GM18520 (cell line): Measurements from ENCODE around the gene STEAP4.
"Not testable (repeated sequence)": the region's sequence is repeated elsewhere in the genome, so short reads cannot be mapped to it uniquely, and the experiment has no call there.

Experiments
- ATAC-seq: cut with Tn5 transposase; IDR thresholded peaks from one replicate; pipeline ENCODE4 v1.9.1; 2021; ENCODE audit not compliant: unreplicated experiment

The STEAP4 gene

DNA sequence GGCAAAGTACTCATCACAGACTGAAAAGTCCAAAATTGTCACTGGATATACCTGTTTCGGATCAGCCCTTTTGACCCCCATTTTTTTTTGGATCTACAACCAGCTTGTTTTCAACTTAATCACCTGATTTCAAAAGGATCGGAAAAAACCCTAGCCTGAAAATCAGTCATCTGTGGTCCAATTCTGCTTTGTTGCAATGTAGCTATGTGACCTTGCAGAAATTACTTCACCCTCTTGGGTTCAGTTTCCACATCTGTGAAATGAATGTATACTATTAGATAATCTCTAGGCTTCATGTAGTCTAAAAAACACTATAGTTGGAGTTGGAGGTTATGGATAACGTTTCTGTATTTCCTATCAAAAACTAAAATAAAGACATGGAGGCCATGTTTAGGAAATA lies 37.1 kb downstream of the STEAP4 start:
- ATAC-seq: no peak

DNA sequence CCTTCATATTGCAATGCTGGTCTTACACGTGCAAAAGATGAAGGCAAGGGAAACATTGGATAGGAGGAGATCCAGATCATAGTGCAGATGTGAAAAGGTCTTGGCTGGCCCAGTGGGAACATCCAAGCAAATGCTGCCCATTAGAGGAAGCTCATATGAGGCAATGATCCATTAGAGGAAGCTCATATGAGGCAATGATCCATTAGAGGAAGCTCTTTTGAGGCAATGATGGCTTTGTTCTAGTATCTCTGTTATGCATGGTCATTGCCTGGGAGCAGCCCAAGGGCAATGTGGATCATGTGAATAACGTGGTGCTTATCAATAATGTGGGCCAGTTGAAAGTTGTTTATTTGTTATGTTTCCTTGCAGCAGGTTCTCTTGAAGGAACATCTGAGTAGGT lies 37.8 kb downstream of the STEAP4 start:
- no peak for ATAC-seq

DNA sequence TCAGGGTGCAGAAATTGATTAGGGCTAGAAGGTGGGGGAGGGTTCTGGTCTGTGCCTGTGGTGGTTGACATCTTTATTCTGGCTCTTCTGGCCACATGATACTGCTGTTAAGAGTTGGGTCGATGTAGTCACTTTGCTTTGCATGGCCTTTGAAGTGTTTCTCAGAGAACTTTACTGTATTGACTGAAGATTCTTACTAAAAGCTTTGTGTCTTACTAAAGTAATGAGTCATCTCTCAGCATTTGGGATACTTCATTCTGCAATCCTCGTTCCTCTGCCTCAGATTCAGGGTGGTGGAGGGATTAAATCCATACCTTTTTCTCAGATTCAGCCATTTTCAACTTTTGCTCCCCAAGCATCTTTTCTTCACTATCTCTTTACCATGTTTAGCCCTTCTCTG lies 38.6 kb downstream of the STEAP4 start:
- no peak for ATAC-seq

DNA sequence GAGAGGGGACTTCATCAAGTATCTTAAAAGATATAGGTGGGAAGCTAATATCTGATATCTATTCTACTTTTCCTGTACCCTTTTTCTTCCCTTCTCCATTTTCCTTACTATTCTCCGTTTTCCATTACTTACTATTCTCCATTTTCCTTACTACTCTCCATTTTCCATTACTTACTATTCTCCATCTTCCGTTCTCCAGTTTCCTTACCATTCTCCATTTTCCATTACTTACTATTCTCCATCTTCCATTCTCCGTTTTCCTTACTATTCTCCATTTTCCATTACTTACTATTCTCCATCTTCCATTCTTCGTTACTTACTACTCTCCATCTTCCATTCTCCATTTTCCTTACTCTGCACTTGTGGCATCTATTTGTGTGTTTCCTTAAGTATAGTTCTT lies 39.3 kb downstream of the STEAP4 start:
- no peak for ATAC-seq

DNA sequence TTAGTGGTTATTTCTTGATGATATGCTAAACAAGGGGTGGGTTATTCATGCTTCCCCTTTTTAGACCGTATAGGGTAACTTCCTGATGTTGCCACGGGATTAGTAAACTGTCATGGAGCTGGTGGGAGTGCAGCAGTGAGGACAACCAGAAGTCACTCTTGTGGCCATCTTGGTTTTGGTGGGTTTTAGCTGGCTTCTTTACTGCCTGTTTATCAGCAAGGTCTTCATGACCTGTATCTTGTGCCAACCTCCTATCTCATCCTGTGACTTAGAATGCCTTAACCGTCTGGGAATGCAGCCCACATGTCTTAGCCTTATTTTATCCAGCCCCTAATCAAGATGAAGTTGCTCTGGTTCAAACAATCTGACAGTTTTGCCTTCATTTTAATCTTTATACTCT lies 41.7 kb downstream of the STEAP4 start:
- ATAC-seq: not testable (repeated sequence)

DNA sequence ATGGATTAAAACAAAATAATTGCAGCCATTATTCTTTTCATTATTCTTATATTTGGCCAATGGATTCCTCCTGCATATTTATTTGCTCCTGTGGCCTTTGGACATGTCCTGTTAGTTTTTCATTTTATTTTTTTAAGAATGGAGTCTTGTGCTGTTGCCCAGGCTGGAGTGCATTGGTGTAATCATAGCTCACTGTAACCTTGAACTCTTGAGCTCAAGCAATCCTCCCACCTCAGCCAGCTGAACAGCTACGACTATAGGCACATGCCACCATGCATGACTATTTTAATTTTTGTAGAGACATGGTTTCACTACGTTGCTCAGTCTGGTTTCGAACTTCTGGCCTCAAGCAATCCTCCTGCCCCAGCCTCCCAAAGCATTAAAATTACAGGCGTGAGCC lies 44.1 kb downstream of the STEAP4 start:
- ATAC-seq: no peak

DNA sequence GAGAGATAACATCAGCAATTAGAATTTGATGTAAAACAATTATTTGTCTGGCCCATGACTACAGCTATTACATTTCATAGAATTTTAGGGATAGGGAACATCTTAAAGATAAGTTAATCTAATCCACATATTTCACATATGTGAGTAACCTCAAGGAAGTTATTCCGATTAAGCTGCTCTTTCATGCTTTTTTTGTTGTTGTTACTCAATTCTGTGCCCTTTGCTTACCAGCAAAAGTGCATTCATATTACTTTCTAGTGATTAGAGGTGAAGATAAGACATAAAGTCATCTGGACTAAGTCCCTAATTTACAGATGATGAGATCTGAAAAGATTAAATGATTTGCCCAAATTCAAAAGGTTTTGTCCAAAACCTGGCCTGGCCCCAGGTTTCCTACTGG lies 46.0 kb downstream of the STEAP4 start:
- no peak for ATAC-seq

DNA sequence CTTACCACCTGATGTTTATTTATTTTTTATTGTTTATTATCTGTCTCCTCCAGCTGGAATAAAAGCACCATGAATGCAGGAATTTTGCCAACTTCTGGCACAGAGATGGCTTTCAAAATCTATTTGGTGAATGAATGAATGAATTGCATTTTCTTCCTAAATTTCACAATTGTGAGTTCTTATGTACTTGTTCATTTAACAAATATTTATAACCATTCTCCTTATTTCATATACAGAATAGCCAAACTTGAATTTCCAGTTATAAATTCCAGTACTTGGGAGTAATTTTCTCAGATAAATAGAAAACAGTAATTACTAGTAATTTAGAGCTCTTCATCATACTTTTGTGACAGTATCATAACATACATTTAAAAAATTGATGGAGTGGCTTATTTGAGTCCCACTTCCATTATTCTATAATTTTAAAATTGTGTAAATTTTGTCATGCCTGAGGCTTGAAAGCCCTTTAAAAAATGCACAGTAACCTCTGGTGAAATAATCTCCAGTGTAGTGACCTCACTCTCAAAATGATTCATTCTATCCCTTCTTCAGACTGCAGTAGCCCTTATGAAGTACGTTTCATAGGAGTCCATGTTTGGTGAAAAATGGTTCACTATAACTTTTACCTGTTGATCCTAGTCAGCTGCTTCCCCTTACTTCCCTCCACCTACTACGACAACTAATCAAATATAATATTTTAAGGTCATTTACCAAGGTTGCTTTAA lies 46.9 kb downstream of the STEAP4 start:
- no peak for ATAC-seq

DNA sequence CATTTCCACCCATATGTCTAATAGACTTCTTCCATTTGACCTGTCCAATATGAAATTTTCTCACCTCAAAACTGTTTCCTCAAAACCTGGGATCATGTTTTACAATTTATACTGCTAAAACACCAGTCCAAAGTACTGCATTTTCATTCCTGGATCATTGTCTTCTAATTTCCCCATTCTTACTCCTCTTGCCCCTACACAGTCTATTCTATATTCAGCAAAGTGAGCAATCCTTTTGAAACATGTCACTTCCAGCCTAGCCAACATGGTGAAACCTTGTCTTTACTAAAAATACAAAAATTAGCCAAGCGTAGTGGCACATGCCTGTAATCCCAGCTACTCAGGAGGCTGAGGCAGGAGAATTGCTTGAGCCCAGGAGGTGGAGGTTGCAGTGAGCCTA lies 48.4 kb downstream of the STEAP4 start:
- not testable (repeated sequence) for ATAC-seq

DNA sequence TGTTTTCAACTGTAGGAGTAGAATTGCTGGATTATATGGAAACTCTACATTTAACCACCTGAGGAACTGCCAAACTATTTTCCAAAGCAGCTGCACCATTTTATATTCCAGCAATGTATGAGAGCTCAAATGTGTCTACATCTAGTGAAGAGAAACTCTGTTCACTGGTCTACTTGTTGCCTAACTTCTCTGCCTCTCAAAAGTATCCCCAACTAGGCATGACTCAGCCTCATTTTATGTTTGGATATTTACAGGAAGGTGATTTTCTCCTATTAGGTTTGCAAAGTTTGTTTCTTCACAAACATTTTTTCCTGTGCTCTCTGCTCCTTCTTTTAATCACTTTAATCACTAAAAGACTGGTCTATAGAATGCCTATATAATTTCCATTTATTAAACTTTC lies 49.8 kb downstream of the STEAP4 start:
- no peak for ATAC-seq

DNA sequence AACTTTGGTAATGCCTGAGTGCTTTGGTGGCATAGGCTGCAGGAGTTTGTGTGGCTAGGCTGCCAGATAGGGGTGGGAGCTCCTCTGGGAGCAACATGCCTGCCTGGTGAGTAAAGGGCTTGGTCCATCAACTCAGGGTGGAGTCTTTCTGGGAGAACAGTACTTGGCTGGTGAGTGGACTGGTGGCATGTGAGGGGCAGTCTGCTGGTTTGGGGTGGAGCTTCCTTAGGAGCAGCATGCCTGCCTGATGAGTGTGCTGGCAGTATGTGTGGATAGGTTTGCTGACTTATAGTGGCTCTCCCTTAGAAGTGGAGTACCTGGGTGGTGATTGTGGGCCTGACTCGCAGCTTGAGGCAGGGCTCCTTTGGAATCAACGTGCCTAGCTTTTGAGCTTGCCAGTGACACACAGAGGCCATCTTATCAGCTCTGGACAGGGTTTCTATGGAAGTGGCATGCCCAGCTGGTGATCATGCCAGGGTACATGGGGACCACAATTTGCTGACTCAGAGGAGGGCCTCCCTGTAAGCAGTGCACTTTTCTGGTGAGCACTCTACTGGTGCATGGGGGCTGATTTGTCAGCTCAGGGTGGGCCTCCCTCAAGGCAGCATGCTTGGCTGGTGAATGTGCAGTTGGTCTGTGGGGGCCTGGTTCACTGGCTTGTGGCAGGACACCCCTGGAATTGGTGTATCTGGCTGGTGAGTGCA lies 51.8 kb downstream of the STEAP4 start:
- ATAC-seq: no peak

DNA sequence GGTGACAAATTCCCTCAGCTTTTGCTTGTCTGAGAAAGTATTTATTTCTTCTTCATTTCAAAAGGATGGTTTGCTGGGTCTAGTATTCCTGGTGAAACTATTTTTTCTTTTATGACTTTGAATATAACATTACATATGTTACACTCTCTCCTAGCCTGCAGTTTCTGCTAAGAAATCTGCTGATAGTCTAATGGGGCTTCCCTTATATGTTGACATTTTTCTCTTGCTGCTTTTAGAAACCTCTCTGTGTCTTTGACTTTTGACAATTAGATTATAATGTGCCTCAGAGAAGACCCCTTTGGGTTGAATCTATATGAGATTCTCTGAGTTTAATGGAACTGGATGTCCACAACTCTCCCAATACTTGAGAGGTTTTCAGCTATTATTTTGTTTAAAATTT lies 53.1 kb downstream of the STEAP4 start:
- ATAC-seq: no peak

DNA sequence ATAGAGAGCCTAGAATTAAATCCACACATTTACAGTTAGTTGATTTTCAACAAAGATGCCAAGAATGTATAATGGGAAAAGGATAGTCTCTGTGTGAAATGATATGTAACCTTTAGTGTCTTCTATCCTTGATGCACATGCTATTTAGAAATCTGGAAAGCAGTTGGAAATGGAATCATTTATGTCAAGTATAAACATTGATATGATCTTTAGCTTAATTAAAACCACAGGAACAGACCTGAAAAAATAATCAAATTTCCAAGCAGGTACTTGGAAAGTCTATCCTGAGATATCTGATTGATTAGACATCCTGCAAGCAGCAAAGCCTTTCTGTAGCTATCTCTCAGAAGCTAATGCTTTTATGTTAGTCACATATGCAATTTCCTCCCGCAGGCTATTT lies 62.4 kb downstream of the STEAP4 start:
- no peak for ATAC-seq

DNA sequence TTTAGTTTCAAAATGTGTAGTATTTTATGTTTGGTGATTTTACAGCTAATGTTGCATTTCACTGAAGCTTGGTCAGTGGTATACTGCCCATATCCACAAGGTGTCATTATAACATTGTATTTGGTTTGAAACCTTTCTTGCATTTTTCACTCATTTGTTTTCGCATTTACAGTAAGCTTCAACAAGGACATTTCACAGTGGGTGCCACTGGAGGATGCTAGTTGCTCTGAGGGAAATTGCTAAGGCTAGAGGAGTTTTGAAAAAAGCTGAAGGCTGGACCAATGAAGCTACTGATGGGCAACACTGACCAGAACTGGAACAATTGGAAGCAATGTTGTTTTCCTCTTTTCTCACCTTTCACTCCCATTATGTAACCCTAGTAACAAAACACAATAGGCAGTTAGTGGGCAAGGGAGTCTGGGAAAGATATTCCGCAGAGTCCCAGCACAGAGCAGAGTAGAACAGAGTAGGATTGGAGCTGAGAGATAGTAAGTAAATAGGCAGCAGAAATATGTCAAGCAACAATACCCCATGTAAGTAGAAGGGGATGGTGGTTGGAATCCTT lies 63.3 kb downstream of the STEAP4 start:
- peak; percentile 58 for ATAC-seq

DNA sequence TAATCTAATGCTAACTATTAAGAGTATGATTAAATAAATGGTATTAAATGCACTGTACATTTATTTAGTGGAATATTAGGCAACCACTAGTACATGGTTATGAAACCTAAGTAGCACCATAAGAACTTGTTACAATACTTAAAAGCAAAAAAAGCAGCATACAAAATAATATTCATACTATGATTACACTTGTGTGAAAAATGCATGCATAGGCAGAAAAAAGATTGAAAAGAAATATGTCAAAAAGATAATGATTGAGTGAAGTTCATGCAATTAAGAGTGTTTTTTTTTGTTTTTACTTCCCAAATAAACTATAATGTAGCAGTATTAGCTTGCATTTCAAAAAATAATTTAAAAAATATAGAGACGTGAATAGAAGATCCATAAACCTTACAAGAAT lies 66.8 kb downstream of the STEAP4 start:
- no peak for ATAC-seq

DNA sequence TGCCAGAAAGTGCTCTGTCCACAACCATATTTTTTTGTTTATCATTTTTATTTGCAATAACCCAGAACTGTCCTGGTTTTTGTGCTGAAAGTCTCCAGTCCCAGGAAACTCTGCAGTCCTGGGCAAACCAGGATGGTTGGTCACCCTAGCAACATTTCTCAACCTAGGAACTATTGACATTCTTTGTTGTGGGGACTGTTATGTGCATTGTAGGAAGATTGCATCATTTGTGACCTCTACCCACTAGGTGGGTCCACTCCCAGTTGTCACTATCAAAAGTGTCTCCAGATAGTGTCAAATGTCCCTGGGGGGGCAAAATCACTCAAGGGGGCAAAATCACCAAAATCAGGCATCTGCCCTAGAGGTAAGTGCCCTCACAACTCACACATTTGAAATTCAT lies 72.9 kb downstream of the STEAP4 start:
- ATAC-seq: no peak

DNA sequence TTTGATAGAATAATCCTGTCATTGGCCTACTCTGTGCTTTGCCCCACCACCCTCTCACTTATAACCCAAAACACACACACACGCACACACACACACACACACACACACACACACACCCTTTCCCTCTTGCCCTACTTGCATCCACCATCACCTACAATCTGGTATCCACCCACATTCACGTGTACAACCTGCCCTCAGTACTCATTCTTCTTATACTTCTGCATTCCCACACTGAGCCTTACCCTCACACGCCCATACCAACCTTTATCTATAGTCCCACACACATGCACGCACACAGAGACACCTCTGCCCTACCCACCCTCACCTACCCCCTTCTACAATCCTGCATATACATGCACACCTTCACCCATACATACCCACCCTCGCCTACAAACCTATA lies 76.0 kb downstream of the STEAP4 start:
- ATAC-seq: no peak

DNA sequence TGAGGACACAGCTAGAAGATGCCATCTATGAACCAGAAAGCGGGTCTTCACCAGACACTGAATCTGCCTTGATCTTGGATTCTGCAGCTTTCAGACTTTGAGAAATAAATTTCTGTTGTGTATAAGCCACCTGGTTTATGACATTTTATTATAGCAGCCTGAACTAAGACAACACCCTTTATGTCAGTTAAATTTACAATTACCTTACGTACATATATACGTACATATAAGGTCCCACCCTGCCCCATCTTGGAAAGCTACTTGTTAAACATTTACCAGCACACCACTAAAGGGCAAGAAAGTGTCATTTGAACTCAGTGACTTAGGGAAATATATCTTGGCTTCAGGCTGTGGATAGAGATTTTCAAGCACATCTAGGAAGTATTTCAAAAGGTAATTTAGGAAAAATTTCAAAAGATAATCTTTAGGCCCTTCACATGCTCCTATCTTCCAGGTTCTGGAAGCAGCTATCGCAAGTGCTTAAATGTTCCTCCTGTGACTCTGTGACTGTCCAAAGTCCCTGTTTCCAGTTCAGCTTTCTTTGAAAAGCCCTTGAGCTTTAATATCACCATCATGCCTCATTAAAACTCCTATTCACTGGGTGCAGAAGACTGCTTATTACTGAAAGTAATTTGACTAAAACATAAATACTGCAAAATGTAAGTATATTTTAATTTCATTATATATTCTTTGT lies 77.2 kb downstream of the STEAP4 start:
- no peak for ATAC-seq

DNA sequence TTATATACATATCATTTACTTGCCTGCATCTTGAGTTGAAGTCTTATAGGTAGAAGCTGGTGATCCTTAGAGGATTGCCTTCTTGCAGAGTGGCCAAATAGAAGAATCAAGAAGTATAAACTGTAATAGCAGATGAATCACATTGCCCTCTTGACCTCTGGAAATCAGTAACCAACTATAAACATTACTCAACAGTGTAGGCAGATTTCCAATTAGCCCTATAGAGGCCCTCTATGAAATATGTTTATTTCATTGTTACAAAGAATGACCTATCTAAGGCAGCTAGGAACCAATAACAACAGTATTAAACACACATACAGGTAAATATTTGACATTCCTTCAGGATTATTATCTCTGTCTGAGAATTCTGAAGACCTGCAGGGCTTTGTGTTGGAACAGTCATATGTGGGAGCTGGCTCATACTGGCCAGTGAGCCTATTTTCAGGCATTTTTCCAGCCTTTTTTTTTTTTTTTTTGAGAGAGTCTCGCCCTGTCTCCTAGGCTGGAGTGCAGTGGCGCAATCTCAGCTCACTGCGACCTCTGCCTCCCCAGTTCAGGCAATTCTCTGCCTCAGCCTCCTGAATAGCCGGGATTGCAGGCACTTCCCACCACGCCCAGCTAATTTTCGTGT lies 79.7 kb downstream of the STEAP4 start:
- ATAC-seq: no peak

DNA sequence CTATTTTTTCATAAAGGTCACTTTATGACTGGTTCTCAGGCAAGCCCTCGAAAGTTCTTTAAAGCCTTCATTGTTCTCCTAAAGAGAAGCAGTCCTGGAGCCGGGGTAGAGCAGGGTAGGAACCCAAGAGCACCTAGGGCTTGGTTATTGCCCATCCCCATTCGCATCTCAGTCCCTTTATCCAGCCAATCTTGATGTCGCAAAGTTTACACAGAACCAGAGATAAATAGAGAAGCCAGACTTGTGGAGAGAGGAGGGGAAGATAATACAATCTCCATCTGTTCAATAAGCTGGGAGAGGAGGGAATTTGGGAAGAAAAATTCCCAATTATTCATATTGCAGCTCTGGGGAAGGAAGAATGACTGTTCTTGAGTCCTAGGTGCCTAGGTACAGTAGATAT lies 80.5 kb downstream of the STEAP4 start:
- no peak for ATAC-seq

DNA sequence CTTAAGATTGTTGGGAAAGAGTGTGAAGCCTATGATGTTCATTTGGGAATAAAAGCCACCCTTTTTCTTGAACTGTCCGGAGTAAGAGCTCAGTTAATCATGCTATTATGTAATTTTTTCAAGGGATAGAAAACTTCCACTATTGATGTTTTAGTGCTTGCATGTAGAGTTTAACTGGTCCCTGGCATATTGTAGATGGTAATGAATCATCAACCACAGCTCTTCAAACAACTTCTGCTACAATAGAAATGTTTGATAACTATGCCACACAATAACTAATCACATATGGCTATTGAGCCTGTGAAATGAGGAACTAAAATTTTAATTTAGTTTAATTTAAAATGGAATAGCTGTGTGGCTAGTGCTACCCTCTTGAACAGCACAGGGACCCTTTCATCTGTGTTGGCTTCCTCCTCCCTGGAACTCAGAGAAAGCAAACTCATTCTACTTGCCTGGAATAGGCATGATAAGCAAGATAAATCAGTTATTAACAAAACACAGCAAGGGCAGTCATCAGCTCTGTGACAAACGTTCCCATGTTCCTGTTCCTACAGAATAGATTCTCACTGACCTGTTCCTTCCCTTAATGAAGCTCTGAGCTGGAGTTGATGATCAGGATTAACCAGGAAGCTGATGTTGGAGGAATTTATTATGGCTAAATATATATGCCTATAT lies 82.0 kb downstream of the STEAP4 start:
- ATAC-seq: no peak
